ENCODE data around the gene OASL.

GRCh38 chr12:121026274-121027045 is 12.6 kb downstream of the OASL start:
- TF ChIP-seq POLR2AphosphoS5 (IDR thresholded peaks at IDR 0.05; ENCODE audit: low read depth, low read length) (no peak), EP300 (IDR thresholded peaks at IDR 0.05; ENCODE audit: borderline replicate concordance in 1 of 2, low read depth in 1 of 2, low read length in 1 of 2) (no peak), RCOR1 (IDR thresholded peaks at IDR 0.05; ENCODE audit: low read length) (no peak), GATA2 (CRISPR knock-in tag; IDR thresholded peaks at IDR 0.05) (no peak), TAF1 (IDR thresholded peaks at IDR 0.05; ENCODE audit: borderline replicate concordance, low read depth, low read length) (no peak), FOXM1 (IDR thresholded peaks at IDR 0.05; ENCODE audit: low read depth) (no peak), TCF12 (IDR thresholded peaks at IDR 0.05) (no peak), YY1 (IDR thresholded peaks at IDR 0.05; ENCODE audit: low read depth) (no peak)
- TF ChIP-seq, protein P1, sequence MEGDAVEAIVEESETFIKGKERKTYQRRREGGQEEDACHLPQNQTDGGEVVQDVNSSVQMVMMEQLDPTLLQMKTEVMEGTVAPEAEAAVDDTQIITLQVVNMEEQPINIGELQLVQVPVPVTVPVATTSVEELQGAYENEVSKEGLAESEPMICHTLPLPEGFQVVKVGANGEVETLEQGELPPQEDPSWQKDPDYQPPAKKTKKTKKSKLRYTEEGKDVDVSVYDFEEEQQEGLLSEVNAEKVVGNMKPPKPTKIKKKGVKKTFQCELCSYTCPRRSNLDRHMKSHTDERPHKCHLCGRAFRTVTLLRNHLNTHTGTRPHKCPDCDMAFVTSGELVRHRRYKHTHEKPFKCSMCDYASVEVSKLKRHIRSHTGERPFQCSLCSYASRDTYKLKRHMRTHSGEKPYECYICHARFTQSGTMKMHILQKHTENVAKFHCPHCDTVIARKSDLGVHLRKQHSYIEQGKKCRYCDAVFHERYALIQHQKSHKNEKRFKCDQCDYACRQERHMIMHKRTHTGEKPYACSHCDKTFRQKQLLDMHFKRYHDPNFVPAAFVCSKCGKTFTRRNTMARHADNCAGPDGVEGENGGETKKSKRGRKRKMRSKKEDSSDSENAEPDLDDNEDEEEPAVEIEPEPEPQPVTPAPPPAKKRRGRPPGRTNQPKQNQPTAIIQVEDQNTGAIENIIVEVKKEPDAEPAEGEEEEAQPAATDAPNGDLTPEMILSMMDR (IDR thresholded peaks at IDR 0.05), result peak; percentile 29; the same call in 1 of the 2 replicates
- TF ChIP-seq, protein P2, sequence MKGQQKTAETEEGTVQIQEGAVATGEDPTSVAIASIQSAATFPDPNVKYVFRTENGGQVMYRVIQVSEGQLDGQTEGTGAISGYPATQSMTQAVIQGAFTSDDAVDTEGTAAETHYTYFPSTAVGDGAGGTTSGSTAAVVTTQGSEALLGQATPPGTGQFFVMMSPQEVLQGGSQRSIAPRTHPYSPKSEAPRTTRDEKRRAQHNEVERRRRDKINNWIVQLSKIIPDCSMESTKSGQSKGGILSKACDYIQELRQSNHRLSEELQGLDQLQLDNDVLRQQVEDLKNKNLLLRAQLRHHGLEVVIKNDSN (IDR thresholded peaks at IDR 0.05; ENCODE audit: borderline replicate concordance, low read depth), result no peak
- TF ChIP-seq, protein P3, sequence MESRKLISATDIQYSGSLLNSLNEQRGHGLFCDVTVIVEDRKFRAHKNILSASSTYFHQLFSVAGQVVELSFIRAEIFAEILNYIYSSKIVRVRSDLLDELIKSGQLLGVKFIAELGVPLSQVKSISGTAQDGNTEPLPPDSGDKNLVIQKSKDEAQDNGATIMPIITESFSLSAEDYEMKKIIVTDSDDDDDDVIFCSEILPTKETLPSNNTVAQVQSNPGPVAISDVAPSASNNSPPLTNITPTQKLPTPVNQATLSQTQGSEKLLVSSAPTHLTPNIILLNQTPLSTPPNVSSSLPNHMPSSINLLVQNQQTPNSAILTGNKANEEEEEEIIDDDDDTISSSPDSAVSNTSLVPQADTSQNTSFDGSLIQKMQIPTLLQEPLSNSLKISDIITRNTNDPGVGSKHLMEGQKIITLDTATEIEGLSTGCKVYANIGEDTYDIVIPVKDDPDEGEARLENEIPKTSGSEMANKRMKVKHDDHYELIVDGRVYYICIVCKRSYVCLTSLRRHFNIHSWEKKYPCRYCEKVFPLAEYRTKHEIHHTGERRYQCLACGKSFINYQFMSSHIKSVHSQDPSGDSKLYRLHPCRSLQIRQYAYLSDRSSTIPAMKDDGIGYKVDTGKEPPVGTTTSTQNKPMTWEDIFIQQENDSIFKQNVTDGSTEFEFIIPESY (IDR thresholded peaks at IDR 0.05; ENCODE audit: borderline replicate concordance, low read depth), result no peak

Data from SK-N-SH (cell line).